Activated gamma-delta T cell treated with Interleukin-2 at 50 U/mL for 16 hours (primary cell): ENCODE measurements around the gene HIVEP3.

Experiments used
- DNase-seq: peaks from one replicate; pipeline ENCODE4 v3.0.0-alpha.2; 2020

The HIVEP3 gene

GRCh38 chr1:41488040-41488951, 430.4 kb downstream of the HIVEP3 start:
- DNase-seq = no peak

- DNase-seq = no peak
These were observed 431.3 kb downstream of the HIVEP3 start for GRCh38 chr1:41487126-41488039.

GRCh38 chr1:41486371-41487125, 432.2 kb downstream of the HIVEP3 start:
- no peak for DNase-seq

- no peak for DNase-seq
These were observed 432.7 kb downstream of the HIVEP3 start for GRCh38 chr1:41486053-41486370.

GRCh38 chr1:41485605-41486004, 433.1 kb downstream of the HIVEP3 start:
- DNase-seq = no peak

- DNase-seq = no peak
These were observed 434.1 kb downstream of the HIVEP3 start, which contains the start of gene EDN2 for GRCh38 chr1:41484402-41485241. TSS of gene EDN2 (minus strand) at chr1:41484683. CDS start at chr1:41484601, 82 bp downstream.

GRCh38 chr1:41483960-41484401, 434.7 kb downstream of the HIVEP3 start:
- DNase-seq = no peak

- no peak for DNase-seq
These were observed 435.5 kb downstream of the HIVEP3 start for GRCh38 chr1:41483001-41483850.

- no peak for DNase-seq
These were observed 436.5 kb downstream of the HIVEP3 start for GRCh38 chr1:41482001-41482765.

- no peak for DNase-seq
These were observed 437.5 kb downstream of the HIVEP3 start for GRCh38 chr1:41481109-41481775.

GRCh38 chr1:41480204-41481108, 438.3 kb downstream of the HIVEP3 start:
- no peak for DNase-seq

- no peak for DNase-seq
These were observed 438.9 kb downstream of the HIVEP3 start for GRCh38 chr1:41479808-41480160.

GRCh38 chr1:41479000-41479807, 439.5 kb downstream of the HIVEP3 start:
- DNase-seq = no peak

GRCh38 chr1:41478118-41478748, 440.5 kb downstream of the HIVEP3 start:
- no peak for DNase-seq

GRCh38 chr1:41476807-41477361, 441.8 kb downstream of the HIVEP3 start:
- no peak for DNase-seq

- DNase-seq = no peak
These were observed 442.7 kb downstream of the HIVEP3 start for GRCh38 chr1:41475859-41476567.
